HG03045 (cell line): ENCODE data around the gene SLC1A3.

Experiments used
- ATAC-seq: cut with Tn5 transposase; IDR thresholded peaks from one replicate; pipeline ENCODE4 v1.9.1; 2021; ENCODE audit warnings: mild to moderate bottlenecking, moderate library complexity; ENCODE audit not compliant: unreplicated experiment

SLC1A3 gene

GRCh38 chr5:36683821-36684434, 77.5 kb downstream of the SLC1A3 start:
- ATAC-seq = no peak

DNA sequence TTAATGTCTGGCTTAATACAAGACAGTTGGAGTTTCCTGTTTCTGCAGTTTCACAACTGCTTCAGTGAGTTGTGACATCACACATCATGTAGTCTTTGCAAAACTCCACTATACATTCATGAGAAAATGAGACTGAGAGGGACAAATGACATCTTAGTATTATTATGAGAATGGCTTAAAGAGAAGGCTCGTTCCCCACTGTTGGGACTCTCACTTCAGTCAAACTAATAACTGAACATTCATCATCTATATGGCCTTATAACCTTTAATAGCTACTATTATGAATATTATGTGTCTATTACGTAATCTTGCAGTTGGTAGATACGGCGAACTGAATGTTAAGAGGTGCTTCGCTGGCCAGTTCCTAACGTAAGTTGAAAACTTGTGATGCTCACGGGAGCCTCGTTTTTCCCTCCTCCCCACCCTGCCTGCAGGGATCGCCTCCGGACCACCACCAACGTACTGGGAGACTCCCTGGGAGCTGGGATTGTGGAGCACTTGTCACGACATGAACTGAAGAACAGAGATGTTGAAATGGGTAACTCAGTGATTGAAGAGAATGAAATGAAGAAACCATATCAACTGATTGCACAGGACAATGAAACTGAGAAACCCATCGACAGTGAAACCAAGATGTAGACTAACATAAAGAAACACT, 79.4 kb downstream of the SLC1A3 start:
- no peak for ATAC-seq

GRCh38 chr5:36686881-36687280, 80.5 kb downstream of the SLC1A3 start:
- no peak for ATAC-seq

- ATAC-seq = no peak
Observed at GRCh38 chr5:36688722-36689121, 82.3 kb downstream of the SLC1A3 start.

GRCh38 chr5:36689225-36689624, 82.8 kb downstream of the SLC1A3 start:
- ATAC-seq = peak; percentile 21

GRCh38 chr5:36690041-36690961, 83.9 kb downstream of the SLC1A3 start:
- peak; percentile 82 for ATAC-seq

- no peak for ATAC-seq
Observed at GRCh38 chr5:36691226-36691625, 84.8 kb downstream of the SLC1A3 start.

DNA sequence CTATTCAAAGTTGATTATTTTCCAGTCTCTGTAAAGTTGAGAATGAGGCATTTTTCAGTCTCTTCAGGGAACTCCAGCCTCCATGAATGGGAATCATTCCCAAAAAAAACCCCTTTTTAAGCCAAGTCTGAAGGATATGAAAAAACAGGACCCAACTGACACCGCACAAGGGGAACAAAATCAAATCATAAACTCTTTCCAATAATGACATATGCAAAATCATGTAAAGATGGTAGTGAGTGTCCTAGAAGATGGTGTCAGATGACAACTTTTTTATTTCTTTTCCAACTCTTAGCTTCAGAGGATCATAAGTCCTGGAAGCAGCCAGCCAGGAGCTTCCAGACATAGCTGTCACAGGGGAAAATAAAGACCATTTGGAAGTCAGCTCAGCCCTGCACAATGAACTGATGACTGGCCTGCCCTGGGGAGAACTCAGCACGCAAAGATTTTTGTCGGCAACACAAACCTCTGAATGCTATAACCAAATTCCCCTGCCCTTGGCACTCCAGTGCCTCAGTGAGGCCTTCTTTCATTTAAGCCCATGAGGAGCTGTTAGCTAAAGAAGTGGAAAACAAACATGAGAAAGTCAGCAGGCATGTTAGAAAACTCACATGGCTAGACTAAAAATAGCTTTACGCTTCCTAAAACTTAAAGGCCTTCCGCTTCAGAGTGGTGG, 85.4 kb downstream of the SLC1A3 start:
- ATAC-seq = no peak

GRCh38 chr5:36692791-36693763, 86.7 kb downstream of the SLC1A3 start:
- peak; percentile 60 for ATAC-seq

GRCh38 chr5:36694351-36694750, 87.9 kb downstream of the SLC1A3 start:
- ATAC-seq = no peak

DNA sequence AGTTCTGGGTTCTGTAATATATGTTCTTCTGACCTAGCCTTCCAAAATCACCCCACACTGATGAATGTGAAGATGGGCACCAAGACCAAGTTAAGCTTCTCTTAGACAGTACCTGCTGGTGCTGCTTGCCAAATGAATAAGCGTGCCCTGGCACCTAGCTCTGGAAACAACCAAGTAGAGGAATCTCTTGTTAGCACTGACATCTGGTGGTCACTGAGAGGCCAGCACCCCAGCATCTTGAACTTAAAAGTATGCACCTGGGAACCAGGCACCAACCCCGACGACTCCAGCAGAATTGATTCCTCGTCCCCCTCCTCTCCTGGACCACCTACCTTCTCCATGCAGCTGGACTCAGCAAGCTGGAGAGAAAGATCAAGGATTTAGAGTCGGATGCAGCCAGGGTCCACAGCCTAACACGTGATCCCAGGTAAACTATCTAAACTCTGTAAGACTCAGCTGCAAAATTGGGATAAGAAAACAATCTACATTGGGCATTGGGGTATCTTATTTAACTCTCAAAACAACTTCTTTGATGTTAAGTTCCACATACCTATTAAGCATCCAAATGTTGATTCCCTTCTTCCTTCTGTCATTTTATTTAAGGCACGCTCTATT, 89.8 kb downstream of the SLC1A3 start:
- ATAC-seq = peak; percentile 50

GRCh38 chr5:36698031-36698430, 91.6 kb downstream of the SLC1A3 start:
- no peak for ATAC-seq

DNA sequence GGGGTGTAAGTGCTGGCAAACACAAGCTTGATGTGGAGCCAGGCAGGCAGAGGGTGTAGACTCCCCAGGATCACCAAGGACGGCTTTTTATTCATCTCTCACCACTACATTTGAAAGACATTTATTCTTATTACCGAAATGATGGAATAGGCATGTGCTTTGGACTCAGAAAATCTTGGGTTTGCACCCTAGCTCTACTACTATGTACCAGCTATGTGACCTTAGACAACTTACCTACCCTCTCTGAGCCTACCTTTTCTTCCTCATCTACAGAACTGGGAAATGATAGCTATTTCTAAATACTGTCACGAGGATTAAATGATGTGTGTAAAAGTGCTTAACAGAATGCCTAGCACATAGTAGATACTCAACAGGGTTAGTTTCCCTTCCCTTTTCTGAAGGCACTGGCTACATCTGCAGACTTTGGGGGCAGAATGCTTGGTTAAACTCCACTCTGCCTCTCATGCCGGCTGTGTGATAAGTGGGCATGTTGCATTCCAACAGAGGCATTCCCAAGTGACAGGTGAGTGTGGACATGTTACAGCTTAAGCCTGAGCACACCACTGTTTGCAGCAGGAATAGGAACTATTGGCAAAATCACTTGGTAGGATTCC, 94.8 kb downstream of the SLC1A3 start:
- ATAC-seq = peak; percentile 87

DNA sequence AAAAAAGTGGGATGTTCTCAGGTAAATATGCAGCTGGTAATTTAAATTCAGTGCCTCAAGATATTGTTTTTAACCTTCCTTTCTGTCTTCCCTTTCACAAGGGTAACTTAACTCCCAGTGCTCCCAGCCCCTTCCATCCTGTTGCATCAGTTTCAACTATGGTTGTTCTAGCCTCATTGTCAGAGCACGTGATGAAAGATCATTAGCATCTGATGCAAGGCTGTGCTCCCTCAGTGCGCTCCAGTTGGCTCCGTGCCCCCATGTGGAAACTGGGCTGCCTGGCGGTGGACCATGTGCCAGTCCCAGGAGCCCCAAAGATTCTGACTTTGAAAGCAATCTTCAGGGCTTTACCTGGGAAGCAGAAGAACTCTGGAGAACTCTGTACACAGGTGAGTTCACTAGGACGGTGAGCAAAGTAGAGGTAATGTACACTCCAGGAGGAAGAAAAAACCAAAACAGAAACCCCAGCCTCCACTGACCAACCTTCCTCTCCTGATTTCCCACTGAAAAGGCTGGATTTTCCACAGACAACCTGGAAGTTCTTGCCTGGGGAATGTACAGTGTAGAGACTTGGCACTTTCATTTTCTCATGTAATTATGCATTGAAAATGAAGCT, 96.9 kb downstream of the SLC1A3 start:
- ATAC-seq = no peak

DNA sequence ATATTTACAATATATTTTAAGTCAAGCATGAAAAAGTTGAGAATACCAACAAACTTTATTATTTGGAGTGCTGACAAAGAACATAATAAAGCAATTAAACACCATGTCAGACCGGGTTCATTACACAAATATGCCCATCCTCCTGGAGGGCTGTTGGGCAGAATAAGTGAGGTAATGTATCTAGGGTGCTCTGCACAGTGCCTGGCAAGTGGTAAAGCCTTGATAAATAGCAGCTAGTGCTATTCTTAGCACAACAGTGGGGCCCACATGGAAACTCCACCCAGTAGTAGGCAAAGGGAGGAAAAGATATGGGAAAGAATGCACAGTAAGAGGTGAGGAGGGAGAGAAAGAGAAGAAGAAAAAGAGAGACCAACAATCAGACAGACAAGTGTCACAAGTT, 97.7 kb downstream of the SLC1A3 start:
- no peak for ATAC-seq

DNA sequence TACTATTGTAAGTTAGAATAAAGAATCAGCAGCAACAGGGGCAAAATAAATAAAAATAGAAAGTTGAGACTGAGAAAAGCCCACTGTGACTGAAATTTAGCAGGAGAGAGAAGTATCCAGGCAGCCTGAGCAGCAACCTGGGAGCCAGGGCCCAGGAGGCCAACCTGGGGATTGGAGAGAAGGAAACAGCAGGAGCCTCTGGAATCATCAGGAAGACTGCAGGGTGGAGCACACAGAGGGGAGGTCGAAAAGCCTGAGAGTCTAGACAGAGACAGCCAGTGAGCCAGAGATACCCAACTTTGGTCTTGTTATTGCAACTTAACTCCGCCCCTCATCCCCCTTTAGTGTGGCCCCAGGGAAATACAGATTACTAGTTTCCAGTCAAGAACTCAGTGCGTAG, 98.6 kb downstream of the SLC1A3 start:
- ATAC-seq = no peak

GRCh38 chr5:36706662-36707061, 100.3 kb downstream of the SLC1A3 start:
- no peak for ATAC-seq

DNA sequence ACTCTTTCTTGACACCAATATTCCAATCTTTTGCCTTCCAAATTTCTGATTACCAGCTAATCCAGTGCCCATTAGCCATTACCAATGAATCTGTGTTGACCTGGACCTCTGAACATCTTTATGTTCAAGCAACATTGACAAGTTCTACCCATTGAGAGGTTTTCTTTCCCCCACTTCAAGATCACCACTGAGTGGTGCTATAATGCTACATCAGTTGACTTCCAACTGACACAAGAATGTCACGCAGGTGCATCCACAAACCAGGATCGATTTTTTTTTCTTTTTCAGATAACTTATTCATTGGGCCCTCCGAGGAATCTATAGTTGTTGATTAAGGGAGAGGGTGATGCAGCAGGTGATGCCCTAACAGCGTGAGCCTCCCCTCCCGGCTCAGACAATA, 102.6 kb downstream of the SLC1A3 start:
- no peak for ATAC-seq

DNA sequence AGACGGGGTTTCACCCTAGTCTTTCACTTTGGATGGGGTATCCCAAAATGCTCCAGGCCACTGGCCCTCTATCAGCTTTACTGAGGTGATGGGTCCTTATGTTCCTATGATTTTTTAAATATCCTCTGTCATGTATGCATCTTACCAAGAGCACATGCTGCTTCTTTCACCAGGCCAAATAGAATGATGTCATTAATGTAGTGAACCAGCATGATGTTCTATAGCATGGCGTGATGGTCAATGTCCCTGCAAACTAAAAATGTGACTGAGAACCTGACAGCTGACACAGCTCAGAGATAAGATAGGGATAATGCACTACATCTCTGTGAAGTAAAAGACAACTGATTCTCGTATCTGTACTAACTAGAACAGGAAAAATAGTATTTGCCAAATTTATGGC, 103.6 kb downstream of the SLC1A3 start:
- no peak for ATAC-seq
